ENCODE results near the gene FN3K.
"Not testable (repeated sequence)": the region's sequence is repeated elsewhere in the genome, so short reads cannot be mapped to it uniquely, and the experiment has no call there.

FN3K gene

DNA sequence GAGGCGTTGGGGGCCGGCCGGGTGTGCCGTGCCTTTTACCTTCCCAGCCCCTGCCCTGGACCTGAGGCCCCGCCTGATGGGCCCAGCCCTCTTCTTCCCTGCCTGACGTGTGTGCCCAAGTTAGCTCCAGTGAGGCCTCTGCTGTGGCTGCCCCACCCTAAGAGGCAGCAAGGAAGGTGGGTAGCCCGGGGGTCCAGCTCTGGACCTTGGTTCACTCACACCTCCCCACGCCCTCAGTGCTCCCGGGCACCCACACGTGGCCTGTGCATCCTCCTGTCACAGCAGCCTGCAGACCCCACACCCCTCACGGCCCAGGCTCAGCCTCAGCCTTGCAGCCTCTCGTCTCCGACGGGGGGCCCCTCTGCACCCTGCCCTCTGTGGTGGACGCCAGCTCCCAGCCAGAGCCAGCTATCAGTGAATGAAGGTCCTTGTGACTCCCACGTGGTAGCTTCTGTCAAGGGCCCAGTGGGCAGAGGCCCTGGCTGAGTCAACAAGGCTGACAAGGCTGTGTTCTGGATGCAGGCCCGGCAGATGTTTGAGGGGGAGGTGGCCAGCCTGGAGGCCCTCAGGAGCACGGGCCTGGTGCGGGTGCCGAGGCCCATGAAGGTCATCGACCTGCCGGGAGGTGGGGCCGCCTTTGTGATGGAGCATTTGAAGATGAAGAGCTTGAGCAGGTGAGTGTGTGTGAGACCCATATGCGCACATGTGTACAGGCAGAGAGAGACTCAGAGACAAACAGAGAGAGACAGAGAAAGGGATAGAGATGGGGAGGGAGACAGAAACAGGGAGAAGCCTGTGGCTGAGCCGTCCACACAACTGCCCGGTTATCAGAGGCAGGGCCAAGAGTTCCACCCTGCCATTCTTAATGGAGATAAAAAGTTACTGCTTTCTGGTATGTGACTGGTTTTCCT lies 2.8 kb downstream of the FN3K start:
- no peak for DNase-seq (ENCODE audit: low read depth in 2 of 2)

GRCh38 chr17:82740906-82741759 lies 5.7 kb downstream of the FN3K start:
- no peak for DNase-seq (ENCODE audit: low read depth in 2 of 2)

- no peak for DNase-seq (ENCODE audit: low read depth in 2 of 2)
These were observed 8.2 kb downstream of the FN3K start for GRCh38 chr17:82743344-82744219.

DNA sequence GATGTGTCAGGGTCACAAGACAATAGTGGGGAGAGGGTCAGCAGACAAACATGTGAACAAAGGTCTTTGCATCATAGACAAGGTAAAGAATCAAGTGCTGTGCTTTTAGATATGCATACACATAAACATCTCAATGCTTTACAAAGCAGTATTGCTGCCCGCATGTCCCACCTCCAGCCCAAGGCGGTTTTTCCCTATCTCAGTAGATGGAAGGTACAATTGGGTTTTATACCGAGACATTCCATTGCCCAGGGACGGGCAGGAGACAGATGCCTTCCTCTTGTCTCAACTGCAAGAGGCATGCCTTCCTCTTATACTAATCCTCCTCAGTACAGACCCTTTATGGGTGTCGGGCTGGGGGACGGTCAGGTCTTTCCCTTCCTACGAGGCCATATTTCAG lies 9.3 kb downstream of the FN3K start:
- not testable (repeated sequence) for DNase-seq (ENCODE audit: low read depth in 2 of 2)

GRCh38 chr17:82745524-82745923 lies 10.1 kb downstream of the FN3K start:
- DNase-seq (ENCODE audit: low read depth in 2 of 2), result no peak

GRCh38 chr17:82748756-82749155 lies 13.3 kb downstream of the FN3K start:
- no peak for DNase-seq (ENCODE audit: low read depth in 2 of 2)

DNA sequence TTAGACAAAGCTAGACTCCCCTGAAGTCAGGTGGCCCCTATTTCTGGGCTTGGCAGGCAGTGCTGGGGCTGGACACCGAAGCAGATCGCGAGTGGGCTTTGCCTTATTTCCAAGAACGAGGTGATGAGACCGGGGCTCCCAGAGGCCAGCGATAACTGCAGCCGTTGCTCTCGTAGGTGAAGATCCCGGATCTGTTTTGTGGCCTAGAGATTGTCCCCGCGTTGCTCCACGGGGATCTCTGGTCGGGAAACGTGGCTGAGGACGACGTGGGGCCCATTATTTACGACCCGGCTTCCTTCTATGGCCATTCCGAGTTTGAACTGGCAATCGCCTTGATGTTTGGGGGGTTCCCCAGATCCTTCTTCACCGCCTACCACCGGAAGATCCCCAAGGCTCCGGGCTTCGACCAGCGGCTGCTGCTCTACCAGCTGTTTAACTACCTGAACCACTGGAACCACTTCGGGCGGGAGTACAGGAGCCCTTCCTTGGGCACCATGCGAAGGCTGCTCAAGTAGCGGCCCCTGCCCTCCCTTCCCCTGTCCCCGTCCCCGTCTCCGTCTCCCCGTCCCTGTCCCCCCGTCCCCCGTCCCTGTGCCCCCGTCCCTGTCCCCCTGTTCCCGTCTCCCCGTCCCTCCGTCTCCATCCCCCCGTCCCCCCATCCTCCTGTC lies 15.0 kb downstream of the FN3K start:
- DNase-seq (ENCODE audit: low read depth in 2 of 2), result no peak

GRCh38 chr17:82751171-82751570 lies 15.8 kb downstream of the FN3K start:
- no peak for DNase-seq (ENCODE audit: low read depth in 2 of 2)

- DNase-seq (ENCODE audit: low read depth in 2 of 2), result peak; percentile 76 to 88
These were observed 16.4 kb downstream of the FN3K start, which contains the start of gene TBCD for GRCh38 chr17:82751571-82752370. TBCD (plus strand) TSS chr17:82752065; CDS start chr17:82752194, 129 bp downstream.

DNA sequence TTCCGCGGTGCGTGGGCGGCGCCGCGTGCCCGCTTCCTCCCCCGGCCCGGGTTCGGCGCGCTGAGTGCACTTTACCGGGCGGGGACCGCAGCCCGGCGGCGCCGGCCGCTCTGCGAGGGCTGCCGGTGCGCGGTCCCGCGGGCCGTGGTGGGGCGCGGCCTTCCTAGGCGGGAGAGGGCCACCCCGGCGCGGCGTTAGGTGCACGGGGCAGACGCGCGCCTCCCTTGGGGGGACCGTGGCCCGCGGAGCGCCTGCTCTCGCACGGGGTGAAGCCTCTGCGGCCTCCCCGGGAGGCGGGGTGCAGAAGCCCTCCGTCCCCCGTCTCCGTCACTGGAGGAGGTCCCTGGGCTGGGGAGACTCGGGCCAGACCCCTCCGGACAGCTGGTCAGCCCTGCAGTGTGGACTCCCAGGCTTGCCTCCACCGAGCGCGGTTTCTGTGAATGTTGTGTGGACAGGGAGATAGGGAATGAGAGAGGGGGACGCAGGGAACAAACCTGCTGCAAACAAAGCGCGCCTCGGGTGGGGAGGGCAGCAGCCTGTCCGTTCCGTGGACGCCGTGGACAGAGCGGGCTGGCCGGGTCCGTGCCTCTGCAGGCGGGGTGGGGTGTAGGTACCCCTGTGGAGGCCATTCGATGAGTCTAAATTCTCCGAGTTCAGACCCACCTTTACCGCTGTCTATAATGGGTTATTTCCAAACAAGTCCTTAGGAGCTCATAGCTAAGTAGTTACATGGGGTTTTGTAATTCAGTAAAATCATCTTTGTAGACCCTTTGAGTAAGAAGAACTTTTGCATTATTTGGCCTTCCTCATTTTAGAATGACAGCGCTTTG lies 17.2 kb downstream of the FN3K start:
- no peak for DNase-seq (ENCODE audit: low read depth in 2 of 2)

GRCh38 chr17:82753201-82753464 lies 17.7 kb downstream of the FN3K start:
- DNase-seq (ENCODE audit: low read depth in 2 of 2), result no peak

DNA sequence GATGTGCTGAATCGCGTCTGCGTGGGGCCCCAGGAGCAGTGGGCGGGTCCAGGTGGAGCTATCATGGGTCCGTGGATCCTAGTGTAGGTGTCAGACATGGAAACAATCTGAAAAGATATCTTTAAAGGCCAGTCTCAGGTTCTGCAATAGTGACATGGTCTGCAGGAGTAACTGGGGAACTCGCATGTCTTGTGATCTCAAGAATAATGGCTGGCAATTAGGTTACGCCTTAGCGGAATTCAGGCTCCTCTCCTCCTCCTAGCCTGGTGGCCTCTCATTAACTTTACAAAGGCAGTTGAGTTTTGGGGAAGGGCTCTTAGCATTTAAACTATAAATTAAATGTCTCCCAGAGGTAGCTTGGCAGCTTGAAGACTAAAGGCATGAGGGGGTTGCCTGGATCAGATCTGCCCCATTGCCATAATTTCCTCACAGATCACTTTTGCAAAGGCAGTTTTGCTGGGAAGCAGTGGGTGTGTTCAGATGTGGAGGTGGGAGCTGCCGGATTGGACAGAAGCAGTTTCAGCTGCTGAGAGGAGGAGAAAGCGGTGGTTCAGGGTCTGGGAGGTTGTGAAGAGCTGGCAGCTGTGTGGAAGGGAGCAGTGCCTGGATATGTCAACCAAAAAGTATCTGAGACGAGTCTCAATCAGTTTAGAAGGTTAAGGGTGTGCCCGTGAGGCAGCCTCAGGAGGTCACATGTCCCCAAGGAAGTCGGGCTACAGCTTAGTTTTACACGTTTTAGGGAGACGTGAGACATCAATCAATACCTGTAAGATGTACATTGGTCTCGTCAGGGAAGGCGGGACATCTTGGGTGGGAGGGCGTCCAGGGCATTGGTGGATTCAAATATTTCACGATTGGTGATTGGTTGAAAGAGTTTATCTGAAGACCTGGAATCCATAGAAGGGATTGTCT lies 19.1 kb downstream of the FN3K start:
- DNase-seq (ENCODE audit: low read depth in 2 of 2), result no peak

DNA sequence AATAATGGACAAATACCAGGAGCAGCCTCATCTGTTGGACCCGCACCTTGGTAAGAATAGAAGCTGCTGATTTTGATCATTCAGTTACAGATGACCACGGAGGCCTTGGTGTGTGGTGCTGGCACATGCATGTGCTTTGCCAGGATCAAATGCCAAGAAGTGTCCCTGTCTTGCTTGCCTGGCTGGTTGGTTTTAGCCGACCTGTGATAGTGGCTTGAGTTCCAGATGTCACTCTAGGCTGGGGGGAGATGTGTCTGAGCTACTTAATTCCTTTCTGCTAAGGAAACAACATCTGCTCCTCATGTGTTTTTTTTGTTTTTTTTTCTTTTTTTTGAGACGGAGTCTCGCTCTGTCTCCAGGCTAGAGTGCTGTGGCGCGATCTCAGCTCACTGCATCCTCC lies 20.8 kb downstream of the FN3K start:
- DNase-seq (ENCODE audit: low read depth in 2 of 2), result no peak

- no peak for DNase-seq (ENCODE audit: low read depth in 2 of 2)
These were observed 30.0 kb downstream of the FN3K start for GRCh38 chr17:82765371-82765770.

DNA sequence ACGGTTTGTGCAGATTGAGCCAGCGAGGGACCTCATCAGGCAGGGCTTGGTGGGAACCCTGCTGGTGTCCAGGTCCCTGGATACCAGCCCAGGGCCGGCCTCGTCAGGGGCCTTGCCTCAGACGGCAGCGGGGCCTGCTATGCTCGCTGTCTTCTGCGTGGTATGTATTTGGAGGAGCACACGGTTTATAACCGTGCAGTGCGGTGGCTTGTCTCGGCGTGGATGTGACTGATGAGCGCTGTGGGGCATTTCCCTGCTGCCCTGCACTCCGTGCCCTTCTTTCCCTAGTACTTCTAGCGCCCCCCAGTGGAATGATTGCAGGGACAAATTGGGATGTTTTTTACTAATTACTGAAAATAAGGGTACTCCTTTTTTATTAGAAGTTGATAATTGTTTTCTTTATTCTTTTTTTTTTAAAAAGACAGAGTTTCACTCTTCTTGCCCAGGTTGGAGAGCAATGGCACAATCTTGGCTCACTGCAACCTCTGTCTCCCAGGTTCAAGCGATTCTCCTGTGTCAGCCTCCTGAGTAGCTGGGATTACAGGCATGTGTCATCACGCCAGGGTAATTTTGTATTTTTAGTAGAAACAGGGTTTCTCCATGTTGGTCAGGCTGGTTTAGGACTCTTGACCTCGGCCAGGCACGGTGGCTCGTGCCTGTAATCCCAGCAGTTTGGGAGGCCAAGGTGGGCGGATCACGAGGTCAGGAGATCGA lies 31.8 kb downstream of the FN3K start:
- peak in 1 of 2 donors; percentile 39 for DNase-seq (ENCODE audit: low read depth in 2 of 2)

- no peak for DNase-seq (ENCODE audit: low read depth in 2 of 2)
These were observed 33.6 kb downstream of the FN3K start for GRCh38 chr17:82769041-82769440.

GRCh38 chr17:82772026-82772425 lies 36.6 kb downstream of the FN3K start:
- DNase-seq (ENCODE audit: low read depth in 2 of 2), result no peak

- not testable (repeated sequence) for DNase-seq (ENCODE audit: low read depth in 2 of 2)
These were observed 39.0 kb downstream of the FN3K start for GRCh38 chr17:82774456-82774855.
